T-helper 2 cell treated with Interferon-gamma antibody and Interleukin-4, amounts not matched to agents 100 ng/mL and 5 ng/mL, for 36 hours (primary cell): ENCODE results near the gene SLITRK1. TPM values are rescaled to one million over a fixed set of nuclear protein-coding genes. Genes with fewer than 3 reads are reported as not detected.

ENCODE experiments used
- intact Hi-C: fragments of 100-400 bp; cut with micrococcal nuclease; formaldehyde crosslinking; loops from one replicate; pipeline ENCODE4 v1.15.1; 2023
- total RNA-seq: library from RNA; stranded (reverse); gene quantifications from 2 replicates; pipeline ENCODE4 v1.2.3, GENCODE V29; 2022

The SLITRK1 gene
- total RNA-seq, 1 donor from 2014 or later = not detected

DNA sequence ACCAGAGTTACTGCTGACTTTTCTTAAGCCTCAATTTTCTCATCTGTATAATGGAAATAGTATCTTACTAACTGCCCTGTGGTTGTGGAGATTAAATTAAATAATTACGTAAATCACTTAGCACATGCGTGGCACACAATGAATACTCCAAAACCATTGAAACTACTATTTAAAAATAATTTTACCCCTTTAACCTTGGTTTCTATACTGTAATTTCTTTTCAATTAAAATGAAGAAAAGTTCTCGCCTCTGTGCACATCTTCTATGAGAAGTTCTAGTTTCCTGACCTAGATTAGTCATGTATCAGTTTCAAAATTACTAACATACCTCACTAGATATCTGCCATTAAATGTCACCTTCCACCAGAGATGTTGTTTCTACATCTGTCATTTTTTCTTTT lies 5.7 kb downstream of the SLITRK1 start:
- intact Hi-C loops = no loop called here

DNA sequence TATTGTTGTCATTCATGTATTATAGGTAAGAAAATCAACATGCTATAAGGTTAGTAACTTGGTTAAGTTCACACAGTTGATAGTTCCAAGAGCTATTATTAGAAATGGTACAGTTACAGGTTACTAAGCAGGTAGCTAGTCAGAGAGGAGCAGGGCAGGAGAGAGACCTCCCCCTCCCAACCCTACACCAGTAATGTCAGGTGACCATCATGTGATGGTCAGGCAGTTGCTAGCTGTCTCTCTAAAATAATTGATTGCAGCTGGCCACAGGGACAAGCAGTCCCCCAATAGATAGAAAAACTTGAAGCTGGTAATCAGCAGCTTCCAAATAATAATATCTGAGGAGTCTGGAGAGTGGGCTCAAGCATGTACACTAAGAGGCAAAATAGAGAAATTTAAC lies 14.6 kb downstream of the SLITRK1 start:
- intact Hi-C loops = no loop called here

GRCh38 chr13:83865161-83866137 lies 16.8 kb downstream of the SLITRK1 start:
- intact Hi-C loops = no loop called here

DNA sequence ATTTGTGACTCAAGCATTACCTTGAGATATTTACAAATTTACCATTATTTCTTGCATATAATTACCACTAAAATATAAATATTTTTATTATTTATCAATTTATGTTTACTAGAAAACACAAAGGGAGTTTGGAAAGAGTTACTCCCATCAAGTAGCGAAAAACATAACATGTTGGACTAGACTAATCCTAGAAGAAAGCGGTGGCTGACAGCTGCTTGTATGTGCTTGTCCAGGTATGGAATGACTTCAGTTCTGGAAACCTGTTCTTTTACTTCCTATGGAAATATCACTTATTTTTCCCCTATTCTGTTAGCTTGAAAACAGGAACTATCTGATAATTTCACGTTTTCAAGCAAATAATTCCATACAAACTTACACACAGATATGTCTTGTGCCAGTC lies 28.5 kb downstream of the SLITRK1 start:
- intact Hi-C loops = no loop called here

DNA sequence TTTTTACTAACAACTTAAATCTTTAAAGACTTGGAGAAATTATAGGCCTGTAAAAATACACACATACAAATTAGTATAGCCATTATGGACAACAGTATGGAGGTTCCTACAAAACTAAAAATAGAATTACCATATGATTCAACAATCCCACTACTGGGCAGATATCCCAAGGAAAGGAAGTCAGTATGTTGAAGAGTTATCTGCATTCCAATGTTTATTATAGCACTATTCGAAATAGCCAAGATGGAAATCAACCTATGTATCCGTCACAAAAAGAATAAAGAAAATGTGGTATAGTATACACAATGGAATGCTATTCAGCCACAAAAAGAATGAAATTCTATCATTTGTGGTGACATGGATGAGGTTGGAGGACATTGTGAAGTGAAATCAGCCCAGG lies 37.2 kb downstream of the SLITRK1 start:
- intact Hi-C loops = no loop called here

DNA sequence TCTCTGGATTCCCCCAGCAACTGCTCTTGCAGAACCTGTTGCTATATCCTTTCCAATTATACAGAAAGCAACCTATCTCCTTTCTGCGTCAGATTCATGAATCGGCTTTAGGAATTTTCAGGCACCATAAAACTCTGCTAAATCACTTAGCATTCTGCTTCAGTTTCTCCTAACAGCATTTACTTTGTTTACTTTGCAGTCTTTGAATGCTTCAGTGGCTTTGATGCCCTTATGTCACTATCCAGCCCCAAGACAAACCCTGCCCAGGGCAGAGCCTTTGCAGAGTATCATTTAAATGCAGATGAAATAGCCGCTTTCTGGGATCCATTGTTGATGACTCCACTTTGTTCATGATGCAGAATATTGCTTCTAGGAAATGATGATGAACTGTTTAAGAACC lies 43.1 kb downstream of the SLITRK1 start:
- intact Hi-C loops = no loop called here

DNA sequence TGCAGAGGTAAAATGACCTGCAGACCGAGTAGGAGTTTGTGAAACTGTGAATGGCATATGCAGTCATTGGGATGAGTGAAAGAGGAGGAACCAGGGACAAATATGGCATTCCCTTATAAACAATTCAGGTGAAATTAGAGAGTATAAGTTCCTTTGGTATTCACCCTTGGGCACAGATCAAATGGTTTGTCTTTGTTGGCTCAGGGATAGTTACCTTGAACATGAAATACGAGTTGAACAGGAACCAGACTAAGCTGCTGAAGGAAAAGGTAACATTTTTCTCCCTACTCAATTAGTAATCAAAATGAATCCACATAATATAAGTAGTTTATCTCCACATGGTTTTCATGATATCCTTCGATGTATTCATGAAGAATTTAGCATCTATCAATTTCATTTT lies 50.5 kb downstream of the SLITRK1 start:
- intact Hi-C loops = no loop called here

DNA sequence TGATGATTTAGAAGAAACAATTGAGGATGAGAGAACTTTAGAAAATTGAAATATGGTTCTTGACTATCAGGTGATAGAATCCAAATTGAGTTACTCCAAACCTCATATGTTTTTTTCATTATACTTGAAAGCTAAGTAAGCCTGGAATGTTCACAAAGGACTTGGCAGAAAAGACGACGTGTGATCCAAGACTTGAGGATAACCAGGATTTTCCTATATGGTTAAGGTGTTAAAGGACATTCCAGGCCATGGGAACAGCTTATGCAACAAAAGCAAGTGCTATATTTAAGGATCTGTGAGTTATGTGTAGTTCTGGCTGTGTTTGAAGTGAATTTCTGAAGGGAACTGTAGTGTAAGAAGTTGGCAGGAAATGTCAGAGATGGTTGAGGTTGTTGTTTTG lies 52.5 kb downstream of the SLITRK1 start:
- intact Hi-C loops = no loop called here

GRCh38 chr13:83827338-83827737 lies 54.9 kb downstream of the SLITRK1 start:
- intact Hi-C loops = no loop called here
